HG03025 (cell line): ENCODE measurements around the gene ZNF548.
A peak's percentile ranks its signal among the peaks of the same experiment; 100 is the strongest.
"Not testable (repeated sequence)": the region's sequence is repeated elsewhere in the genome, so short reads cannot be mapped to it uniquely, and the experiment has no call there.

Experiments
- ATAC-seq: cut with Tn5 transposase; IDR thresholded peaks from one replicate; pipeline ENCODE4 v1.9.1; 2021; ENCODE audit warnings: mild to moderate bottlenecking, moderate library complexity; ENCODE audit not compliant: unreplicated experiment, low FRiP score

ZNF548 gene

DNA sequence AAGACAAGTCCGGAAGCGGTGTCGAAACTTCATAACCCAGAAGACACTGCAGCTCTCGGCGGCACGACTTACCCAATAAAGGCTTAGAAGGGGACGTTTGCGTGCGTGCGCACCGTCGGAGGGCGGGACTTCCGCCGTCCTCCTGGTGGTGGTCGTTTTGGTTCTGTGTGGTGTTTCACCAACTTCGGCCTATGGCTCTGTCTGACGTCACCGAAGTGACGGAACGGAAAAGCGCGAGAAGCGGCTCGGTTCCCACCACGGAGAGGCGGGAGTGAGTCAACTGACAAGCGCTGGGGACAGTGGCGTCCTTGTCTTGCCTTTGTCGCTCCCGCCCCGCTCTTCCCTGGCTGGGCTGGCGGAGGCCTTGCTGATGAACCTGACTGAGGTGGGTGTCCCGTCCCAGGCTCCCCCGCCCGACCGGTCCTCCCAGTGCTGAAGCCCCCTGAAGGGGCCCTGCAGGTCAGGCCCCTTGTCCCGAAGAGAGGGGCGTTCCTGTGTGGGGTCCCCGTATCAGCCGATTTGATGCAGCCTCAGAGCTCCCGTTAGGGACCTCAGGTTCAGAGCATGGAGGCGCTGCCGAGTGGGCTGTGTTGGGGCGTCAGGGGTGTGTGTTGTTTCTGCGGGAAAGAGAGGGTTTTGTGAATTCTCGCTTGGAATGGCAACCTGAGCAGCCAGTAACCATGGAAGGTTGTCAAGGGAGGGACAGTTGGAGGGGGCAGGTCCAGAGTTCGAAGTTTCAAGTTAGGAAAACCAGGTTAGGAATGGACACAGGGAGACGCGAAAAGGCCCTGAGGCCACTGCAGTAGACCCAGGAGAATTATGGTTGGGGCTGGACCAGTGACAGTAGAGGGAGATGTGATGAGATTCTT, at the start of gene ZNF548:
ZNF548 (plus strand) TSS at position 125 of the 869 bp plus-strand sequence; CDS start at position 371, 246 bp downstream.
- ATAC-seq, result peak; percentile 95

- no peak for ATAC-seq
Measured at GRCh38 chr19:57342582-57342981, 47.1 kb upstream of the ZNF548 start.

GRCh38 chr19:57348136-57348535, 41.5 kb upstream of the ZNF548 start:
- no peak for ATAC-seq

DNA sequence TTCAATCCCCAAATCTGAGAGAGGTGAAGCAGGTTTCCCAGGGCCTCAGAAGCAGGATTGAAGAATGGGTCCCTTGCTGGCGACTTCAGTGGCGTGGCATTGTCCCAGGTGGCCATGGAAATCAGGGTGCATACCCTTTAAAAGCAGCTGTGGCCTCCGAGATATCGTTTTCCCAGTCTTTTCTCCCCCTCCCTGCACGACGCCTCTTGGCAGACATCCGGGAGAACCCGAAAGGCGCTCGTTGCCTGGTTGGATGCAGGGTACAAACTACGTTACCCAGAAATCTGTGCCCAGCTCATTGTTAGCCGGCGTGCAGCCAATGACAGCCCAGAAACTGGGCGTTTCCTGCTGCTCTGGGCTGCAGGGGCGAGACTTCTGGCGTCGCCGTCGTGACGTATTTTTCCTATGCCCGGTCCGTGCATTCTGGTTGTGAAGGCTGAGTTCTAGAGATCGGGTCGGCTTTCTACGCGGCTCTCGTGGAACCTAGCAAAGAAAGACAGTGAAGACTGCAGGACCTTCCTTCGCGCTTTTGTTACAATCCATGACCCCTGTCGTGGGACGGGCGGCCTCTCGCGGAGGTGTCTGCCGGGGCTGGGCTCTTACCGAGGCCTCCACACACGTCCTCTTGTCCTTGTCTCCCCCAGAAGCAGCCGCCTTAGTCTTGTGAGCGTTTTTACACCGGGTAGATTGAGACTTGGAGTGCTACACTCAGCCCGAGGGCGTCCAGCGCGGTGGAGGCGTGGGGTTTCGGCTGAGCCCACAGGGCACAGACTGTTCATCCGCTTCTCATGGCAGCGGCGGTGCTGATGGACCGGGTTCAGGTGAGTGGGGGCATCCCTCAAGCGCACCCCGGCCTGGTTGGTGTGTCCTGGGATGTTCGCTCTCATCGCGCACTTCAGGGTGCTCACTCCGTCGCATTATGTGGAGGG, 38.5 kb upstream of the ZNF548 start, which contains the start of gene ZNF304:
ZNF304 (plus strand) TSS at position 395 of the 929 bp plus-strand sequence; CDS start at position 789, 394 bp downstream.
- ATAC-seq, result peak; percentile 86

- peak; percentile 5 for ATAC-seq
Measured at GRCh38 chr19:57351867-57352266, 37.8 kb upstream of the ZNF548 start.

DNA sequence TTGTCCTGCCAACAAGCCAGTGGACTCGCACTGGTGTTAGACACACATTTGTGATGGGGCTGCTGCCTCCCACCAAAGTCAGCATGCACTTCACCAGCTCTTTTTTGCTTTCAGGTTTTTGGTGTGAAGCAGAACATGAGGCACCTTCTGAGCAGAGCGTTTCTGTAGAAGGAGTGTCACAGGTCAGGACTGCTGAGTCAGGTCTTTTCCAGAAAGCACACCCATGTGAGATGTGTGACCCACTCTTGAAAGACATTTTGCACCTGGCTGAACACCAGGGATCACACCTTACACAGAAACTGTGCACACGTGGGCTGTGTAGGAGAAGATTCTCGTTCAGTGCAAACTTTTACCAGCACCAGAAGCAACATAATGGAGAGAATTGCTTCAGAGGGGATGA, 33.7 kb upstream of the ZNF548 start:
- no peak for ATAC-seq

DNA sequence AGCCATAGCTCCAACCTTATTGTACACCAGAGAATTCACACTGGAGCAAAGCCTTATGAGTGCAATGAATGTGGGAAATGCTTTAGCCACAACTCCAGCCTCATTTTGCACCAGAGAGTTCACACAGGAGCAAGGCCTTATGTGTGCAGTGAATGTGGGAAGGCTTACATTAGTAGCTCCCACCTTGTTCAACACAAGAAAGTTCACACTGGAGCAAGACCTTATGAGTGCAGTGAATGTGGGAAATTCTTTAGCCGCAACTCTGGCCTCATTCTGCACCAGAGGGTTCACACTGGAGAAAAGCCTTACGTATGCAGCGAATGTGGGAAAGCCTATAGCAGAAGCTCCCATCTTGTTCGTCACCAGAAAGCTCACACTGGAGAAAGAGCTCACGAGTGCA, 32.2 kb upstream of the ZNF548 start:
- no peak for ATAC-seq

DNA sequence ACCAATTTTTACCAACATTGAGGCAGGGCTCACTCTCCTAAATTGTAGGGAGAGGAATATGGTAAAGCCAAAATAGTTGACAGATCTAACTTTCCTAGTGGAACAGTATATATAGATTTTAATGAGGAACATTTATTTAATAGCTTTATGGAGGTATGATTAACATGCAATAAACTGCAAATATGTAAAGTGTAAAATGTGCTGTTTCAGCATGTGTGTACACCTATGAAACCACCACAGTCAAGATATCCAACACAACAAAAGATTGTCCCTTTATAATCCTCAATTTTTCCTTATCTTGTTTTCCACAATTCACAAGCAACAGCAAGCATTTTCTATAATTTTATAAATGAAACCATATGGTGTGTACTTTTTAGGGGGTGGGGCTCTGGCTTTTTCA, 30.4 kb upstream of the ZNF548 start:
- no peak for ATAC-seq

DNA sequence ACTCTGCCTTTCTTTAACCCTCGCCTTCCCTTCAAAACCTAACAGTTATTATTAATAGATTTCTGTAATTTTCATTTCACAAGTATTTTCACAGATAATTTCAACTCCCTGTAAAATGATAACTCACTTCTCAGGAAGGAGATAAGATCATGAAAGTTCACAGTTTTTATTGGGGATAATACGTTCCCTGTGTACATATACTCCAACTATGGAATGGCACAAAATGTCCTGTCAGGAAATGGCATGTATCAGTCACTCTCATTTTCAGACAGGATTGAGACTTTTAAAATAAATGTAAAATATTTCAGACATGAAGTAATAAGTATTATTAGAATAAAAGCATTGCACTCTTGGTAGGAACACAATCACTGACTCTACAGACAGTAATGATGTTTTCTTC, 27.2 kb upstream of the ZNF548 start:
- ATAC-seq, result no peak

DNA sequence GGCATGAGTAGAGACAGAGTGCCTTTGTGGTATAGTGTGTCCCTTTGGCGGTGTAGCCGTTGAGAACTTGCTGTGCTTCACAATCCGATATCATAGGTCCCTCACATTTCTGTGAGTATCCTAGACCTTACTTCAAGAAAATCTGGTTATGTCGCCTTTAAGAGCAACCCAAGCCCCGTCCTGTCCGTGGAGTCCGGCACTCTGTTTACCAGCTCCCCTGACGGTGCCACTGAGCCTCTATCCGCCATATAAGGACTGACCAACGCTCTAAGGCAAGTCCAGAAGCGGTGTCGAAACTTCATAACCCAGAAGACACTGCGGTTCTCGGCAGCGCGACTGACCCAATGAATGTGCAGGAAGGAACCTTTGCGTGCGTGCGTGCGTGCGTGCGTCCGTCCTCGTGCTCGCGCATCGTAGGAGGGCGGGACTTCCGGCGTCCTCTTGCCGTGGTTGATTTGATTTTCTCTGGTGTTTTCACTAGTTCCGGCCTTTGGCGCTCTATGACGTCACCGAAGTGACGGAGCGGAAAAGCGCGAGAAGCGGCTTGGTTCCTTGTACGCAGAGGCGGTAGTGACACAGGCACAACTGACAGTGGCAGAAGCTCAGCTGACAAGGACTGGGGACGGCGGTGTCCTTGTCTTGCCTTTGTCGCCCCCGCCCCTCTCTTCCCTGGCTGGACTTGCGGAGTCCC, 26.5 kb upstream of the ZNF548 start, which contains the start of the genes TRAPPC2B and ZNF547:
TRAPPC2B (plus strand) TSS at position 555 of the 691 bp plus-strand sequence. CDS start 1,283 bp downstream, outside the sequence.
ZNF547 (plus strand) TSS at position 555 of the 691 bp plus-strand sequence. CDS start 5,005 bp downstream, outside the sequence.
- ATAC-seq, result peak; percentile 87

DNA sequence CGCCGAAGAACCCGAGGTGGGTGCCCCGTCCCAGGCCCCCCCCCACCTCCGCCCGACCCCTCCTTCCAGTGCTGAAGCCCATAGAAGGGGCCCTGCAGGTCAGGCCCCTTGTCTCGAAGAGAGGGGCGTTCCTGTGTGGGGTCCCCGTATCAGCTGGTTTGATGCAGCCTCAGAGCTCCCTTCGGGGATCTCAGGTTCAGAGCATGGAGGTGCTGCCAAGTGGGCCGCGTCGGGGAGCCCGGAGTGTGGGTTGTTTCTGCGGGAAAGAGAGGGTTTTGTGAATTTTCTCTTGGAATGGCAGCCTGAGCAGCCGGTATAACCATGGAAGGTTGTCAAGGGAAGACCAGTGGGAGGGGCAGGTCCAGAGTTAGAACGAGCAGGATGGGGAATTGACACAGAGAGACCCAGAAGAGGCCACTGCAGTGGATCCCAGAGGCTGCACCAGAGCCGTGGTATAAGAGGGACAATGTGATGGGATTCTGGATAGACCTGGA, 25.9 kb upstream of the ZNF548 start:
- no peak for ATAC-seq

- no peak for ATAC-seq
Measured at GRCh38 chr19:57366776-57367175, 22.9 kb upstream of the ZNF548 start.

DNA sequence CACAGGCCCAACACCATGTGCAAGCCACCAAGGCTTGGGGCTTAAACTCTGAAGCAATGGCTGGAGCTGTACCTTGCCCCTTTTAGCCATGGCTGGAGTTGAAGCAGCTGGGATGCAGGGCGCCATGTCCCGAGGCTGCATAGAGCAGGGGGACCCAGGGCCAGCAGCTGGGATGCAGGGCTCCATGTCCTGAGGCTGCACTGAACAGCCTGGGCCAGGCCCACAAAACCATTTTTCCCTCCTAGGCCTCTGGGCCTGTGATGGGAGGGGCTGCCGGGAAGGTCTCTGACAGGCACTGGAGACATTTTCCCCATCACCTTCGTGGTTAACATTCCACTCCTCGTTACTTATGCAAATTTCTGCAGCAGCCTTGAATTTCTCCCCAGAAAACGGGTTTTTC, 15.5 kb upstream of the ZNF548 start:
- ATAC-seq, result no peak

DNA sequence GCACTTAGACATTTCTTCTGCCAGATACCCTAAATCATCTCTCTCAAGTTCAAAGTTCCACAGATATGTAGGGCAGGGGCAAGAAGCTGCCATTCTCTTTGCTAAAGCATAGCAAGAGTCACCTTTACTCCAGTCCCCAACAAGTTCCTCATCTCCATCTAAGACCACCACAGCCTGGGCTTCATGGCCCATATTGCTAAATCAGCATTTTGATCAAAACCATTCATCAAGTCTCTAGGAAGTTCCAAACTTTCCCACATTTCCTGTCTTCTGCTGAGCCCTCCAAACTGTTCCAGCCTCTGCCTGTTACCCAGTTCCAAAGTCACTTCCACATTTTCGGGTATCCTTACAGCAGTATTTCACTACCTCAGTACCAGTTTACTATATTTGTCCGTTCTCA, 15.0 kb upstream of the ZNF548 start:
- not testable (repeated sequence) for ATAC-seq

DNA sequence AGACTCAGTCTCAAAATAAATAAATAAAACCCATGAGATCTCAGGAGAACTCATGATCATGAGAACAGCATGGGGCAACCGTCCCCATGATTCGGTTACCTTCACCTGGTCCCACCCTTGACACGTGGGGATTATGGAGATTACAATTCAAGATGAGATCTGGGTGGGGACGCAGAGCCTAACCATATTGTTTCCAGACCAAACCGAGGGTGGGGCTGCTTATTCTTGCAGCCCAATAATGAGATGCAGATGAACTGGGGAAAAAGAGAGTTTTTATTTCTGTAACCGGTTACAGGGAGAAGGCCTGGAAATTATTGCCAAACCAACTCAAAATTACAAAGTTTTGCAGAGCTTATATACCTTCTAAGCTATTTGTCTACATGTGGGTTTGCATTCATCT, 13.5 kb upstream of the ZNF548 start:
- no peak for ATAC-seq

GRCh38 chr19:57377498-57378146, 12.0 kb upstream of the ZNF548 start:
- no peak for ATAC-seq

DNA sequence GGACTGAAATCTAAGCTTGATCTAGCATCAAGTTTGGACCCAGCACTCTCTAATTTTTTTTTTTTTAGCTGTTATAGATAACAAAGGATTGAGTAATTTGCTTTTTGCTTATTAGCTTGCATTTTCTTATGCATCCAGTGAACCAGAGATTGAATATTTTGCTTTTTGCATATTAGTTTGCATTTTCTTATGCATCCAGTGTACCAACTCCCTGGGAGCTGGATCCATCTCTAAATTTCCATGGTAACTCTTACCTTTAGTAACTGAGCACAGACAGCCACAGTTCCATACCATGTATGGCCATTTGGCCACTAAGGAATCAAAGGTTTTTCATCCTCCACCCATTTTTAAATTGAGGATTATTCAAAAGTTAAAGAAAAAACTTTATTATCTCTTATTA, 8.7 kb upstream of the ZNF548 start:
- ATAC-seq, result no peak

DNA sequence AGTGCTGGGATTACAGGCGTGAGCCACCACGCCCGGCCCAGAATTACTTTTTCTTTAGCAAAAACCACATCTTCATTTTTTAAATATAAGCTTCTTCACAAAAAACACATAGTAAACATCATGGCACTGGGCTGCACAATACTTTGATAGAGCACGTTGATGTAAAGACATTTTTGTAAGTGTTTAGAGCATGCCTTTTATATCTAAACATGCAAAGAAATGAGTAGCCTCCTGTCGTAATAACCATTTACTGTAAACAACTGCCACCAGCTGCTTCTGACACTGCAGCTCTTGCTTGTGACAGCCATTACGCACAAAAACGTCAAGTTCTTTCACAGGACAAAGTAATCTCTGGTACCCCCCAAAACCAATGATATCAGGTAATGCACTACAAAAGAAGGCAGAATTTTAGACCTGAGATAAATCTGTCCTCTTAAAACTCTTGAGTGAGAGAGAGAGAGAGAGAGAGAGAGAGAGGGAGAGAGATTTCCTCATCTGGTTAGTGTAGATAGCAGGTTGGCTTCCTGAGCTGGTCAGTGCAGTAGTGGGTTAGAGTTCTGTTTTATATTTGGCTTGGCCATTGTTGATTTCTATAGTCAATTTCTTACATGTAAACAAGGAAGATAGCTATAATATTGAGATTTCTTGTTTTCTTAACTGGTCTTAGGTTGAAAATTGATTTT, 6.7 kb upstream of the ZNF548 start:
- ATAC-seq, result no peak

DNA sequence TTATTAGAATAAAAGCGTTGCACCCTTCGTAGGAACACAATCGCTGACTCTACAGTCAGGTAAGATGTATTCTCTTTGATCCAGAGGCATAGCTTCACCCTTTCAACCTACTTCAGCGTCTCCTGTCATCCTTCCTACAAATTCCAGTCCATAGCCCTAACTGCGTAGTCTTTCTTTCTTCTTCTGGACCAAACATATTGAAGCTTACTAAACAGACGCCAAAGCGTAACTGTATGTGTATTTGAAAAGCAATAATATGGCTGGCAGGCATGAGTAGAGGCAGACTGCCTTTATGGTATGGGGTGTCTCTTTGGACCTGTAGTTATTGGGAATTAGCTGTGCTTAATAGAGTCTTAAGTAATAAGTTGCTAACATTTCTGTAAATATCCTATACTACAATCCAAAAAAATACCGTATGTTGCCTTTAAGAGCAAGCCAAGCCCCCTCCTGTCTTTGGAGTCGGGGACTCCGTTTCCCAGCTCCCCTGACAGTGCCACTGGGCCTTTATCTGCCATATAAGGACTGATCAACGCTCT, 392 bp upstream of the ZNF548 start:
- ATAC-seq, result no peak
